Esophagus (tissue), 2 donors: ENCODE data around the gene TRDMT1. TPM values are rescaled to one million over a fixed set of nuclear protein-coding genes. Genes with fewer than 3 reads are reported as not detected.

Experiments
- H3K27ac ChIP-seq, 2 donors: one replicate each; pipeline ENCODE4 v1.5.1; 2013; ENCODE audit warnings: low read depth in 2 of 2, mild to moderate bottlenecking in 2 of 2, inconsistent platforms in 1 of 2, low read length in 1 of 2, moderate library complexity in 1 of 2
- H3K27me3 ChIP-seq, 2 donors: one replicate each; pipeline ENCODE4 v1.6.1; 2013; ENCODE audit warnings: low read length in 2 of 2, control low read depth in 1 of 2, mild to moderate bottlenecking in 1 of 2; ENCODE audit not compliant: insufficient read depth in 2 of 2, control insufficient read depth in 1 of 2
- H3K36me3 ChIP-seq, 2 donors: one replicate each; pipeline ENCODE4 v1.6.1; 2013; ENCODE audit warnings: low read length in 1 of 2; ENCODE audit not compliant: control insufficient read depth in 2 of 2, insufficient read depth in 2 of 2
- H3K4me1 ChIP-seq, 2 donors: one replicate each; pipeline ENCODE4 v1.6.1; 2013; ENCODE audit warnings: low read length in 1 of 2; ENCODE audit not compliant: control insufficient read depth in 2 of 2, insufficient read depth in 2 of 2
- H3K4me3 ChIP-seq, 2 donors: one replicate each; pipeline ENCODE4 v1.5.1; 2013; ENCODE audit warnings: low read length in 2 of 2, mild to moderate bottlenecking in 2 of 2, low read depth in 1 of 2, moderate library complexity in 1 of 2
- H3K9me3 ChIP-seq, 2 donors: one replicate each; pipeline ENCODE4 v1.6.1; 2013; ENCODE audit warnings: mild to moderate bottlenecking in 2 of 2, low read depth in 1 of 2, low read length in 1 of 2, moderate library complexity in 1 of 2; ENCODE audit not compliant: control insufficient read depth in 2 of 2, insufficient read depth in 1 of 2
- WGBS, 2 donors: extraction: QIAGEN DNeasy Blood & Tissue Kit; methylation state at CpG; one replicate each; pipeline ENCODE4 v1.1.7; 2013; 5-methylcytosine and 5-hydroxymethylcytosine counted together
- polyA plus RNA-seq, 2 donors: library from polyadenylated mRNA; stranded (reverse); fragments of 200-250 nt; gene quantifications; one replicate each; pipeline ENCODE4 v1.2.3, GENCODE V29; 2013
- donor health status: healthy with polysubstance abuse.
- donor health status: Bipolar disorder and iron deficiency.

TRDMT1 gene
- polyA plus RNA-seq, 2 donors = 0.81 to 1.2 TPM

DNA sequence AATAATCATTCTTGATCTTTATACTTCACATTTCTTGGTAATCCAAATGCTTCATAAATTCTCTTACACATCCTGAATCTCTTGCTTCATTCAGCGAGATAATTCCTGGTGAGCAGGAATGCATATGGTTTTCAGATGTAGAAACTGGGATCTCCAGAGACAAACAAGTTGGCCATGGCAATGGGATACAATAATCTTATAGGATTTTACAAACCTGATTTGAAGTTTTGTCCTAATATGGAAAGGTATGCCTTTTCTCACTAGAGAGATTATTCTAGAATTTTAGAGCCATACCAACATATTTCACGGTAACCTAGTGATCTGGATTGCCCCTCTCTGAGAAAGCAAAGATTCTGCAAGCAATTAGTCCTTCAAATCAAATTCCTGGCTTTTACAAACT lies 13.1 kb upstream of the TRDMT1 start:
- 83 to 86% methylated on average over 2 of the region's 2 CpGs for WGBS, 2 donors
- H3K27me3 ChIP-seq = no peaks in the 10 kb centered on the region
- no peaks in the 10 kb centered on the region for H3K9me3 ChIP-seq
- H3K36me3 ChIP-seq = no peaks in the 10 kb centered on the region
- no peak overlapping the region for H3K4me3 ChIP-seq
- no peaks in the 10 kb centered on the region for H3K4me1 ChIP-seq
- H3K27ac ChIP-seq = no peak overlapping the region

DNA sequence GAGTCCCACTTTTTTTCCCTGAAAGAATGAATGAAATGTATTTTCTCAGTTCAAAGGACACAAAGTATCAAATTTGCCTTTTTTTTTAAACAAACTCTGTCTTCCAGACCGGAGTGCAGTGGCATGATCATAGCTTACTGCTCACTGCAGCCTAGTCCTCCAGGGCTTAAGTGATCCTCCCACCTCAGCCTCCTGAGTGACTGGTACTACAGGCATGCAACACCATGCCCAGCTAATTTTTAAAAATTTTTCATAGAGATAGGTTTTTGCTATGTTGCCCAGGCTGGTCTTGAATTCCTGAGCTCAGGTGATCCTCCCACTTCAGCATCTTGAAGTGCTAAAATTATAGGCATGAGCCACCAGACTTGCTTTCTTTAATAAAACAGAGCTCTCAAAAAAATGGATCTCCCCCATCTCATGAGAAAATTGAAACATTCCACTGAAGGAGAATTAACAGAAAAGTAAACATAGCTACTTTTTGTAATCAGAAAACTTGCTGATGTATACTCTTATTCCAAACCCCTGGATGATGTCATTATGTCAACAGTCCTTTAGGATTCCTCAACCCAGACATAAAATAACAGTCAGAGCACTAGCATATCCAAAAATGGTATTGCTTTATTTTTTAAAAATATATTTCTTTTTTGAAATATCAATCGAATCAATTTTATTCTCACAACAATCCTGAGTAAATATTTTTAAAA lies 12.3 kb upstream of the TRDMT1 start:
- 80 to 81% methylated on average over 2 of the region's 2 CpGs for WGBS, 2 donors
- no peak overlapping the region for H3K27ac ChIP-seq
- no peaks in the 10 kb centered on the region for H3K9me3 ChIP-seq
- H3K4me3 ChIP-seq = no peak overlapping the region
- no peaks in the 10 kb centered on the region for H3K4me1 ChIP-seq
- H3K27me3 ChIP-seq = no peaks in the 10 kb centered on the region
- no peaks in the 10 kb centered on the region for H3K36me3 ChIP-seq

DNA sequence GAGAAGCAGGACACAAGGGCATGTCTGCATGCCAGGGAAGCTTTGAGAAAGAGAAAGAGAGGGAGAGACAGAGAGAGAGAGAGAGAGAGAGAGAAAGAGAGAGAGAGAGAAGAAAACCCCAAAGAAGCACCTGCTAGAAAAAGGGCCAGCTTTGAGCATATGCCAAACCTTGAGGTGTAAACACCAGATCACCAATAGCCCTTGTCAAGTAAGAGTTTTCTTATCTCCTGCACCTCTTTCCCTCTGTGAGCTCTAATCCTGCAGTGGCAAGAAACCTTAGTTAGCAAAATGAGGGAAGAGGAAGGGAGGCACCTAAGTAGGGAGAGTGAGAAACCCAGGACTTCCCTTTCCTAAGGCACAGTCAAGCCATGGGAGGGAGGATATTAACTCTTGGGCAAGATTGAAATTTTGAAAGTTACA lies 11.3 kb upstream of the TRDMT1 start:
- H3K4me1 ChIP-seq = no peaks in the 10 kb centered on the region
- H3K27ac ChIP-seq = no peak overlapping the region
- no peaks in the 10 kb centered on the region for H3K36me3 ChIP-seq
- H3K9me3 ChIP-seq = no peaks in the 10 kb centered on the region
- no peaks in the 10 kb centered on the region for H3K27me3 ChIP-seq
- H3K4me3 ChIP-seq = no peak overlapping the region

DNA sequence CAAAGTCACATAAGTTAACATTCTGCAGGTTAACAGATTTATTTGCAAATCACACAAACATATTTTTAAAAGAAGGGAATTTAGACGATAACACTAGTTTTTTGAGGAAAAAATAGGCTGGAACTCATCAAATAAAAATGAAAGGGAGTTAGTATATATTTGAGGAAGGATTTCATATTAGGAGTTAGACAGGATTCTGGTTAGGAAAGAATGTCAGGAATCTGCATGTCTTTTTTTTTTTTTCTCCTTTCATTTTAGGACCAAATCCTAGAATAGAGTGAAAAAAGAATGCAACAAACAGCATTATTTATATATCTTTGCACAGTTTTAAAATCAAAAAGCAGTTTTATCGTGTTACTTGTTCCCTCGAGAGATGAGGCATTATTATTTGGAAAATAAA lies 8.9 kb upstream of the TRDMT1 start:
- Histone ChIP-seq H3K4me3 (no peak overlapping the region), H3K9me3 (no peaks in the 10 kb centered on the region), H3K27ac (no peak overlapping the region), H3K4me1 (no peaks in the 10 kb centered on the region), H3K36me3 (no peaks in the 10 kb centered on the region), H3K27me3 (no peaks in the 10 kb centered on the region)
- 54 to 62% methylated on average over 3 of the region's 3 CpGs for WGBS, 2 donors

DNA sequence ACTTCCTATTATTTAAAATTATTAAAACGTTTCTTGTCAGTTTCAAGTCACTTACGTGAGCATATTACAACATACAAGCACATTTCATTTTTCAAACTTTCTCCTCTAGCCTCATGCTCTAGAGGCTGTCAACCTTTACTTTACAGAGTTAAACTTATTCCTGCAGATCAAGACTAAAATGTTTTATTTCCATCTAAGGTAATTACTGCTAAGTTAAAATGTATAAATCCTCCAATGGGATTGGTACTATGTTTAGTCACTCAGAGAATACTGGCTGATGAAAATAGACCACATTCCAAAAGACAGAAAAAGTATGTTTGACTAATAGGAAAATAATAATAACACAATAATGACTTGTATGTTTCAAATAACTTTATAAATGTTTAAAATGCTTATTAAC lies 8.4 kb upstream of the TRDMT1 start:
- no peaks in the 10 kb centered on the region for H3K27me3 ChIP-seq
- H3K4me3 ChIP-seq = no peak overlapping the region
- H3K36me3 ChIP-seq = no peaks in the 10 kb centered on the region
- H3K4me1 ChIP-seq = no peaks in the 10 kb centered on the region
- whole genome bisulfite sequencing, 2 donors = 69 to 76% methylated on average over 2 of the region's 2 CpGs
- no peak overlapping the region for H3K27ac ChIP-seq
- H3K9me3 ChIP-seq = no peaks in the 10 kb centered on the region

DNA sequence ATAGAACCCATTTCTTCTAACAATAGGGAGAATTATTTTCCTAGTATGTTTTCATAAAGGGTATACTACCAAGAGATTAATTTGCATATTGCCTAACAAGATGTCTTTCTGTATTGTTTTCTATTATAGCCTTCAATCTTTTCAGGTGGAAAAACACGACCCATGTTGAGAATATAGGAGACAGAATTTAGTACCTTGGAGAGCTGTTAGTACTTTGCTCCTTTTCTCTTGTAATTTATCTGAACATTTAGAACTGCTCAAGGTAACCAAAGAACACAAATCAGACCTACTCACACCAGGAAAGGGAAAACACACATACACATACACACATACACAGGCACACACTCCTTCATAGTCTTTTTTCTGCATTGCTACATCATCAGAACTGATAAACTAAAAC lies 7.8 kb upstream of the TRDMT1 start:
- 67 to 72% methylated on average over 1 of the region's 1 CpG for WGBS, 2 donors
- H3K27me3 ChIP-seq = no peaks in the 10 kb centered on the region
- no peaks in the 10 kb centered on the region for H3K4me1 ChIP-seq
- H3K9me3 ChIP-seq = no peaks in the 10 kb centered on the region
- no peaks in the 10 kb centered on the region for H3K36me3 ChIP-seq
- H3K27ac ChIP-seq = no peak overlapping the region
- no peak overlapping the region for H3K4me3 ChIP-seq

DNA sequence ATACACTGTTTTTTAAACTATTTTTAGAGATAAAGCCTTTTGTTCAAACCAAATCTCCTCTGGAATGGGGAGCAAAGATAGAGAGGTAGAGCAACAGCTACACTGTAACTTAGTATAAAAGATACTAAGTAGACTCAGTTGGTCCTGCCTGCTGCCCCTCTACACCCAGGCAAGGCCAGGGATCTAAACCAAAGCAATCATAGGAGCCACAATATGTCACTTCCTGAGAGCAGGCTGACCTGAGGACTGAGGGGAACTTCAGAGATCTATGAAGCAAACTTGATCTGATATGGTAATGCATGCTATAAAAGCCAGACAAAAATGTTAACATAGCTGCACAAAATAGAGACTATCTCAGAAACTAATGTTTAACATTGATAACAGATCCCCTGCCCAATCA lies 7.0 kb upstream of the TRDMT1 start:
- Histone ChIP-seq H3K4me3 (no peak overlapping the region), H3K36me3 (no peaks in the 10 kb centered on the region), H3K4me1 (no peaks in the 10 kb centered on the region), H3K27me3 (no peaks in the 10 kb centered on the region), H3K9me3 (no peaks in the 10 kb centered on the region), H3K27ac (no peak overlapping the region)

DNA sequence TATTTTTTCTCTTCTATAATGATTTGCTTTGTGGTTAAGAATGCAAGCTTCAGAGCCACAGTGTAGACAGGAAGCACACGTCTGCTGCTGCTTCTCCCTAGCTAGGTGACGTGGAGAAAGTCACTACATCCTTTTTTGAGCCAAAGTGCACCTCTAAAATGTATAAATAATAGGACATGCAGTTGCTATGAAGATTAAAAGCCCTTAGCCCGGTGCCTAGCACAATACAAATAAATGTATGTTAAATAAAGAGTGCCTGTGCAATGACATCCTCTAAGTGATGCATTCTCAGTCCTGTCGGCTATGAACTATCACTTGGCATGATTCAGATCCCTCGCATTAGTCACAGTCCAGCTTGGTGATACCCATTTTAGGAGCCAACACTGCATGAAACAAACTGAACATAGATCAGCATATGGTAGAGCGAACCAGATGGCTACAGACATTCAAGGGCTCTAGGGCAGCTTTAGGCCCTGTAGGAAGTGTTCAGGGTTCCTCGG lies 4.8 kb upstream of the TRDMT1 start:
- Histone ChIP-seq H3K27me3 (no peaks in the 10 kb centered on the region), H3K36me3 (no peaks in the 10 kb centered on the region), H3K4me1 (no peaks in the 10 kb centered on the region), H3K27ac (peak overlapping the region in 1 of 2 donors; percentile 42), H3K9me3 (no peaks in the 10 kb centered on the region), H3K4me3 (no peak overlapping the region)
- 69 to 70% methylated on average over 7 of the region's 7 CpGs for WGBS, 2 donors

DNA sequence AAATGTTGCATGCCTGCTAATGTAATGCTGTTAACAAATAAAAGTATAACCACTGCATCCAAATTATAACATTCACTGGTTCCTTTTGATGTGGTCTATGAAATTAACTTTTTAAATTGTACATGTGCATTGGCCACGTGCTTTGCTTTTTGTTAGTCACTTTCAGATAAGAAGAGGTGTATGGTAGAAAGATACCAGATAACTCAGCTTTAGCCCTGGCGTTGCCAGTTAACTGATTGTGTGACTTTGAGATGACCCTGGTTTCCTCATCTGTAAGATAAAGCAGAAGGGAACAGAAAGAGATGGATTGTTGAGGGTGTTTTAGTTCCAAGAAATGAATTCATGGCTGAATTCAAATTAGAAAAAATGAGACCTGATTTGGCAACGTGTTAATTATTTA lies 1.9 kb upstream of the TRDMT1 start:
- no peaks in the 10 kb centered on the region for H3K36me3 ChIP-seq
- 39 to 44% methylated on average over 3 of the region's 3 CpGs for WGBS, 2 donors
- no peaks in the 10 kb centered on the region for H3K9me3 ChIP-seq
- no peak overlapping the region for H3K4me3 ChIP-seq
- no peak overlapping the region for H3K27ac ChIP-seq
- no peaks in the 10 kb centered on the region for H3K27me3 ChIP-seq
- H3K4me1 ChIP-seq = no peaks in the 10 kb centered on the region

DNA sequence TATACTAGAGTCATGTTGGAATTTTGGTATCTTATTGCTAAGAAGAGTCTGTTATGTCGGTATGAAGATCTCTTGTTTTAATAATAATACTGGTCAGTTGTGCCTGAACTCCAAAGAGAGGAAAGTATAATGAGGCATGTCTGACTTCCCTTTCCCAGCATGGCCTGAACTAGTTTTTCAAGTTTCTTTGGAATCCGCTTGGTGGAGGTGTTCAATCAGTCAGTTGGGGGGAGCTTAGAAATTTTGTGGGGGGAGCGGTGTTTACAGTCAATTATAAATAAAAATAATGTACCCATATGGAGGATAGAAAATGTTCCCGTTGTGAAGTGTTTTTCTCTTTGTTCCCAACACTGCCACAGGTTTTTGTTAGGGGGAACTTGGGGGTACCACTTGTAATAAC lies 1.5 kb upstream of the TRDMT1 start:
- H3K36me3 ChIP-seq = no peaks in the 10 kb centered on the region
- H3K4me1 ChIP-seq = no peaks in the 10 kb centered on the region
- no peak overlapping the region for H3K27ac ChIP-seq
- no peak overlapping the region for H3K4me3 ChIP-seq
- H3K27me3 ChIP-seq = no peaks in the 10 kb centered on the region
- no peaks in the 10 kb centered on the region for H3K9me3 ChIP-seq
- WGBS, 2 donors = 85 to 89% methylated on average over 4 of the region's 4 CpGs
